Neural progenitor cell (in vitro differentiated cells): Measurements from ENCODE around the gene SAMD11.

ENCODE experiments used
- EZH2 ChIP-seq: fragments of 200-600 bp; sonication (generic); IDR thresholded peaks from 2 replicates; pipeline ENCODE4 v1.6.1; 2017; ENCODE audit warnings: antibody characterized with exemption, mild to moderate bottlenecking, moderate library complexity
- EZH2phosphoT487 ChIP-seq: fragments of 200-600 bp; sonication (generic); IDR thresholded peaks from 2 replicates; pipeline ENCODE4 v1.6.1; 2017; ENCODE audit warnings: antibody characterized with exemption

GRCh38 chr1:927234-927633, 3.5 kb downstream of the SAMD11 start:
- TF ChIP-seq EZH2 (no peak), EZH2phosphoT487 (peak; percentile 1)
